Smooth muscle cell (in vitro differentiated cells): ENCODE data around the gene PERCC1. TPM values are rescaled to one million over a fixed set of nuclear protein-coding genes. Genes with fewer than 3 reads are reported as not detected.

Experiments used
- DNase-seq: peaks from one replicate; lab custom pipeline; 2025; ENCODE audit not compliant: unreplicated experiment; lab: John Stamatoyannopoulos, UW
- H2AFZ ChIP-seq: fragments of 200-600 bp; sonication (generic); 2 replicates; pipeline ENCODE4 v1.6.0; 2016; ENCODE audit warnings: antibody characterized with exemption, low read depth, mild to moderate bottlenecking
- H3F3A ChIP-seq: fragments of 200-600 bp; sonication (generic); 2 replicates; pipeline ENCODE4 v1.6.0; 2017; ENCODE audit warnings: antibody characterized with exemption, low read depth
- H3K27ac ChIP-seq: fragments of 200-600 bp; sonication (generic); 2 replicates; pipeline ENCODE4 v1.5.1; 2016; ENCODE audit warnings: low read depth, mild to moderate bottlenecking
- H3K27me3 ChIP-seq: fragments of 200-600 bp; sonication (generic); 2 replicates; pipeline ENCODE4 v1.6.1; 2016; ENCODE audit warnings: low read depth, mild to moderate bottlenecking
- H3K36me3 ChIP-seq: fragments of 200-600 bp; sonication (generic); 2 replicates; pipeline ENCODE4 v1.5.1; 2016; ENCODE audit warnings: low read depth
- H3K4me1 ChIP-seq: fragments of 200-600 bp; sonication (generic); 2 replicates; pipeline ENCODE4 v1.5.1; 2016; ENCODE audit warnings: low read depth
- H3K4me2 ChIP-seq: fragments of 200-600 bp; sonication (generic); 2 replicates; pipeline ENCODE4 v1.6.0; 2016; ENCODE audit warnings: mild to moderate bottlenecking
- H3K4me3 ChIP-seq: fragments of 200-600 bp; sonication (generic); 2 replicates; pipeline ENCODE4 v1.5.1; 2016; ENCODE audit warnings: mild to moderate bottlenecking
- H3K79me2 ChIP-seq: fragments of 200-600 bp; sonication (generic); 2 replicates; pipeline ENCODE4 v1.6.0; 2016; ENCODE audit warnings: low read depth, mild to moderate bottlenecking
- H3K9ac ChIP-seq: fragments of 200-600 bp; sonication (generic); 2 replicates; pipeline ENCODE4 v1.6.0; 2016; ENCODE audit warnings: low read depth
- H3K9me3 ChIP-seq: fragments of 200-600 bp; sonication (generic); replicated peaks from 2 replicates; pipeline ENCODE4 v1.5.1; 2016; ENCODE audit warnings: low read depth
- H4K20me1 ChIP-seq: fragments of 200-600 bp; sonication (generic); 2 replicates; pipeline ENCODE4 v1.6.0; 2016; ENCODE audit warnings: low read depth
- WGBS: methylation state at CpG from one replicate; pipeline ENCODE4 v1.1.7; 2016; ENCODE audit warnings: low lambda C conversion rate; 5-methylcytosine and 5-hydroxymethylcytosine counted together
- polyA plus RNA-seq: library from polyadenylated mRNA; unstranded; fragments of >200 nt; fragmentation: Nextera tagmentation; extraction: Ambion mirVana; gene quantifications from 2 replicates; pipeline ENCODE4 v1.2.1, GENCODE V29; 2016
- total RNA-seq: library from RNA; depleted of rRNA; stranded (reverse); fragments of >200 nt; gene quantifications from 2 replicates; pipeline ENCODE4 v1.2.3, GENCODE V29; 2014
- TF ChIP-seq, protein P1 (sequence below): fragments of 200-600 bp; sonication (generic); IDR thresholded peaks from 2 replicates; pipeline ENCODE4 v1.5.1; 2017; ENCODE audit warnings: borderline replicate concordance, mild to moderate bottlenecking, antibody characterized with exemption; ENCODE audit not compliant: insufficient read depth, poor library complexity, severe bottlenecking

Gene PERCC1
- total and polyA plus RNA-seq, 2 experiments from 2014 or later = not detected

DNA sequence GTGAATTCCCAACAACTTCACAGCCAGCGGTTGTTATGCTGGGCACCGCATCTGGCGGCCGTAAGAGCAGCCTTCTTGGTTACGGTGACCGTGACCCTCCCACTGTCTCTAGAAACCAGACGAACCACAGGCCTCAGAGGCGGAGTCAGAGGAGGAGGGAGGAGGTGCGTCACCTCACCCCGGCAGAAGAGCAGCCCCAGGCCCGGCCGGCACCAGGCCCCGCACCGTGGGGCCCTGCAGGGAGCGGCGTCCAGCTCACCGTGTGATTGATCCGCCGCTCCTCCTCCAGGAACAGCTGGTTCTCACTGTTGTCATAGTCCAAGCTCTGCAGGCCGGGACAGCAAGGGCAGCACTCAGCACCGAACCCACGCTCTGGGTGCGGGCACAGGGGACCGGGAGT lies 30.3 kb downstream of the PERCC1 start:
- H3K9ac ChIP-seq = no peak overlapping the region
- DNase-seq = no peak

DNA sequence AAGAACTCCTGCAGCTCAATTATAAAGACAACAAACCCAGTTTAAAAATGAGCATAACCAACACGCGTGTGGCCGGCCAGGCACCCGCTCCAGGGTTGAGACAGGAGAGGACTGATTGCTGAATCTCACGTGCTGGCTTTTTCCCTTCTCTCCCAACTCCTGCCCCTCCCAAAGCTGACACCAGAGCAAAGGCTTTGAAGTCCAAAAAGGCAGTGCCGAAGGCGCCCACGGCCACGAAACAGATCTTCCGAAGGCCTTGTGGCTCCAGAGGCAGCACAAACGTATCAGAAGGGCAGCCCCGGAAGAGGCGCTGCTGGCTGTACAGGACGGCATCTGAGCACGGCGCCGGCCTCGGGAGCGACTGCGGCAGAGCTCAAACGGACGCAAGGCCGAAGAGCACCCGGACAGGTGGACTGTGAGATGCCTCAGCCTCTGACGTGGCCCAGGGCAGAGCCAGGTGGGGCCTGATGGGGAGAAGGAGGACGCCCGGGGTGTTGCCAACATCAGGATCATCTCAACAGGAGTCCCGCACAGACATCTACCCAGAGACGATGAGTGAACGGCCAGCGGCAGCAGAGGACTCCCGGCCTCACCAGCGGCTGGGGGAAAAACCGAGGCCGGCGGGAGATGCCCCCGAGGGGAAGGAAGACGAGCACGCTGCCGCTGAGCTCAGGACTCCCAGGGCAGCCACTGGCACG lies 33.5 kb downstream of the PERCC1 start:
- Histone ChIP-seq H3K4me1 (no peaks in the 10 kb centered on the region), H3K4me2 (no peak overlapping the region), H3K36me3 (no peaks in the 10 kb centered on the region), H3K27me3 (no peaks in the 10 kb centered on the region), H3F3A (no peaks in the 10 kb centered on the region), H3K9ac (no peak overlapping the region), H3K9me3 (no peaks in the 10 kb centered on the region), H3K4me3 (no peak overlapping the region), H3K27ac (no peak overlapping the region), H3K79me2 (peaks cover 25% of the 10 kb centered on the region), H4K20me1 (peaks cover 30% of the 10 kb centered on the region), H2AFZ (no peak overlapping the region)
- no peak for DNase-seq
- TF ChIP-seq, protein P1, sequence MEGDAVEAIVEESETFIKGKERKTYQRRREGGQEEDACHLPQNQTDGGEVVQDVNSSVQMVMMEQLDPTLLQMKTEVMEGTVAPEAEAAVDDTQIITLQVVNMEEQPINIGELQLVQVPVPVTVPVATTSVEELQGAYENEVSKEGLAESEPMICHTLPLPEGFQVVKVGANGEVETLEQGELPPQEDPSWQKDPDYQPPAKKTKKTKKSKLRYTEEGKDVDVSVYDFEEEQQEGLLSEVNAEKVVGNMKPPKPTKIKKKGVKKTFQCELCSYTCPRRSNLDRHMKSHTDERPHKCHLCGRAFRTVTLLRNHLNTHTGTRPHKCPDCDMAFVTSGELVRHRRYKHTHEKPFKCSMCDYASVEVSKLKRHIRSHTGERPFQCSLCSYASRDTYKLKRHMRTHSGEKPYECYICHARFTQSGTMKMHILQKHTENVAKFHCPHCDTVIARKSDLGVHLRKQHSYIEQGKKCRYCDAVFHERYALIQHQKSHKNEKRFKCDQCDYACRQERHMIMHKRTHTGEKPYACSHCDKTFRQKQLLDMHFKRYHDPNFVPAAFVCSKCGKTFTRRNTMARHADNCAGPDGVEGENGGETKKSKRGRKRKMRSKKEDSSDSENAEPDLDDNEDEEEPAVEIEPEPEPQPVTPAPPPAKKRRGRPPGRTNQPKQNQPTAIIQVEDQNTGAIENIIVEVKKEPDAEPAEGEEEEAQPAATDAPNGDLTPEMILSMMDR = no peak
- WGBS = 94% methylated on average over 34 of the region's 41 CpGs

More for the DNA sequence above, 30.3 kb downstream of the PERCC1 start:
- Histone ChIP-seq H3K36me3 (no peaks in the 10 kb centered on the region), H3K27me3 (no peaks in the 10 kb centered on the region), H3K4me2 (no peak overlapping the region), H3K79me2 (no peaks in the 10 kb centered on the region), H3K9me3 (no peaks in the 10 kb centered on the region), H3K27ac (no peak overlapping the region), H3K4me1 (no peaks in the 10 kb centered on the region), H2AFZ (no peak overlapping the region), H3K4me3 (no peak overlapping the region), H4K20me1 (peaks cover 6% of the 10 kb centered on the region), H3F3A (no peaks in the 10 kb centered on the region)
- TF ChIP-seq, protein P1 = no peak
- WGBS = 77% methylated on average over 24 of the region's 24 CpGs

DNA sequence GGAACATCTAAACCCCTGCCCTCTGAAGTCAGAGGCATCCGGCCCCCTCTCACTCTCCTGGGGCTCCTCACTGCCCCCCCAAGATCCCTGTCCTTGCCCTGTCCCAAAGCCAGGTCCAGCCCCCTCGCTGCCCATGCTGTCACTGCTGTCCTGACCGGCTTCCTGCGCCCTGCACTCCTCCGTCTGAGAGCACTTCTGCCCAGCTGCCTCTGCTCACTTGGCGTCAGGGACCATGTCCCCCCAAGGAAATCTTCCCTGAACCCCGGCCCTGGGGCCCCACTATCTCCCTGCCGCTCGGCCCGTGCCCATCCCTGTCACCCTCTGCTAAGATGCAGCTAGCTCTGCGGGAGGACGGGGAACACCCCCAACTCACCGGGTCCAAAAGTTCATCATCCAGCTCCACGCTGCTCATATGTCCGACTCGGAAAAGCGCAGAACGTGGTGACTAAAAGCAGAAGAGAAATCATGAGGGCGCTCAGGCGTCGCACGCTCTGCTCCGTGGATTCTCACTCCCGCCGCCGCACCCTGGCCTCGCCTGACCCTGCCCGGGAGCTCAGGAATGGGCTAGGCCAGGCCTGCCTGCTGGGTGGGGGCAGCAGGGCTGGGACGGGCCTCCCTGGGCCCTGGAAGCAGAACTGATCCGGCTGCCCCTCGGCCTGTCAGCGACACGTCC lies 34.2 kb downstream of the PERCC1 start:
- Histone ChIP-seq H3K4me3 (no peak overlapping the region), H3F3A (no peaks in the 10 kb centered on the region), H2AFZ (no peak overlapping the region), H3K9ac (no peak overlapping the region), H3K9me3 (no peaks in the 10 kb centered on the region), H3K4me1 (no peaks in the 10 kb centered on the region), H3K4me2 (no peak overlapping the region), H3K27me3 (no peaks in the 10 kb centered on the region), H3K27ac (no peak overlapping the region), H4K20me1 (peaks cover 30% of the 10 kb centered on the region), H3K36me3 (no peaks in the 10 kb centered on the region), H3K79me2 (peaks cover 32% of the 10 kb centered on the region)
- TF ChIP-seq, protein P1 = no peak
- DNase-seq = no peak
- WGBS = 94% methylated on average over 31 of the region's 33 CpGs
